B cell (primary cell): ENCODE results near the gene THY1. TPM values are rescaled to one million over a fixed set of nuclear protein-coding genes. Genes with fewer than 3 reads are reported as not detected.

Experiments
- ATAC-seq: fragments of 200-7000 bp; cut with Tn5 transposase; one replicate; pipeline ENCODE4 v1.10.0; 2021; ENCODE audit warnings: low read depth, mild to moderate bottlenecking, moderate number of reproducible peaks, moderate library complexity
- CTCF ChIA-PET: fragments of 350-600 bp; sonication (Branson Sonifier 250); formaldehyde crosslinking; loops from one replicate; lab custom pipeline; 2021; ENCODE audit warnings: antibody characterized with exemption, inconsistent platforms; lab: Charles Lee
- POLR2A ChIA-PET: fragments of 350-600 bp; sonication (Branson Sonifier 250); formaldehyde crosslinking; loops from one replicate; lab custom pipeline; 2021; ENCODE audit warnings: antibody characterized with exemption; lab: Charles Lee
- DNase-seq: peaks from one replicate; pipeline ENCODE4 v3.0.0; 2013
- H2AFZ ChIP-seq: 2 replicates; pipeline ENCODE4 v1.6.1; 2012; ENCODE audit warnings: mild to moderate bottlenecking, low read depth, low read length; ENCODE audit not compliant: insufficient read depth, poor library complexity, severe bottlenecking
- H3K27ac ChIP-seq, 2 donors: 1 replicate in 1 of 2; 2 replicates in 1 of 2; pipeline ENCODE4 v1.5.1; 2012 to 2013; ENCODE audit warnings: low read length in 2 of 2, mild to moderate bottlenecking in 2 of 2, moderate library complexity in 1 of 2
- H3K27me3 ChIP-seq, 4 experiments: fragments of 200-600 bp in 1 of 4; sonication (generic) in 1 of 4; replicated peaks in 1 of 4; 1 replicate in 2 of 4; 2 replicates in 2 of 4; pipeline versions ENCODE4 v1.6.1 to v1.7.0; 2013 to 2016; ENCODE audit warnings: low read length in 3 of 4, mild to moderate bottlenecking in 2 of 4, mixed read lengths in 1 of 4, moderate library complexity in 1 of 4; ENCODE audit not compliant: insufficient read depth in 4 of 4, control insufficient read depth in 3 of 4; ENCODE audit errors: control extremely low read depth in 1 of 4
- H3K36me3 ChIP-seq, 2 experiments: replicated peaks in 1 of 2; 1 replicate in 1 of 2; 2 replicates in 1 of 2; pipeline versions ENCODE4 v1.6.1 to v1.7.1; 2013; ENCODE audit warnings: low read length in 1 of 2; ENCODE audit not compliant: insufficient read depth in 2 of 2, control insufficient read depth in 1 of 2; ENCODE audit errors: control extremely low read depth in 1 of 2, extremely low read depth in 1 of 2
- H3K4me1 ChIP-seq, 2 donors: fragments of 200-600 bp in 1 of 2; sonication (generic) in 1 of 2; 1 replicate in 1 of 2; 2 replicates in 1 of 2; pipeline versions ENCODE4 v1.5.1 to v1.6.1; 2013 to 2017; ENCODE audit warnings: low read length in 2 of 2; ENCODE audit not compliant: control insufficient read depth in 2 of 2, insufficient read depth in 2 of 2
- H3K4me2 ChIP-seq: replicated peaks from 2 replicates; pipeline ENCODE3; 2012; ENCODE audit warnings: mild to moderate bottlenecking, low read depth, low read length; ENCODE audit not compliant: poor library complexity, severe bottlenecking
- H3K4me3 ChIP-seq, 5 experiments: fragments of 200-600 bp in 1 of 5; sonication (generic) in 1 of 5; 1 replicate in 3 of 5; 2 replicates in 2 of 5; pipeline versions ENCODE4 v1.5.1 to v1.7.0; 2011 to 2016; ENCODE audit warnings: low read length in 4 of 5, mild to moderate bottlenecking in 4 of 5, low read depth in 2 of 5, control low read depth in 1 of 5, moderate library complexity in 1 of 5; ENCODE audit not compliant: insufficient read depth in 1 of 5; ENCODE audit errors: control extremely low read depth in 1 of 5, extremely low read depth in 1 of 5
- H3K79me2 ChIP-seq: fragments of 200-600 bp; sonication (generic); one replicate; pipeline ENCODE4 v1.6.0; 2016; ENCODE audit warnings: low read length; ENCODE audit not compliant: control insufficient read depth, insufficient read depth
- H3K9ac ChIP-seq: fragments of 200-600 bp; sonication (generic); 2 replicates; pipeline ENCODE4 v1.6.1; 2017; ENCODE audit warnings: mild to moderate bottlenecking, low read length, moderate library complexity
- H3K9me3 ChIP-seq, 3 donors: one replicate each; pipeline versions ENCODE4 v1.6.1 to v1.7.1; 2013; ENCODE audit warnings: low read length in 2 of 3; ENCODE audit not compliant: control insufficient read depth in 2 of 3, insufficient read depth in 1 of 3; ENCODE audit errors: control extremely low read depth in 1 of 3
- H4K20me1 ChIP-seq: 2 replicates; pipeline ENCODE4 v1.6.0; 2012; ENCODE audit warnings: mild to moderate bottlenecking, low read length; ENCODE audit not compliant: insufficient read depth, control insufficient read depth, poor library complexity, severe bottlenecking
- H3K27ac Mint-ChIP-seq: one replicate; pipeline ENCODE4 v1.8.0; 2021; ENCODE audit warnings: mixed read lengths
- H3K27me3 Mint-ChIP-seq: one replicate; pipeline ENCODE4 v1.8.0; 2021; ENCODE audit warnings: mixed read lengths
- H3K4me1 Mint-ChIP-seq: one replicate; pipeline ENCODE4 v1.8.0; 2021; ENCODE audit warnings: mixed read lengths
- H3K4me3 Mint-ChIP-seq: one replicate; pipeline ENCODE4 v1.8.0; 2021; ENCODE audit warnings: mixed read lengths
- H3K9me3 Mint-ChIP-seq: one replicate; pipeline ENCODE4 v1.8.0; 2022; ENCODE audit warnings: mixed read lengths; ENCODE audit not compliant: insufficient read depth
- EZH2 ChIP-seq: IDR thresholded peaks from 2 replicates; pipeline ENCODE4 v1.6.1; 2012; ENCODE audit warnings: borderline replicate concordance, low read depth, mild to moderate bottlenecking, moderate library complexity, low read length; ENCODE audit not compliant: insufficient read depth, poor library complexity, severe bottlenecking
- WGBS: methylation state at CpG from one replicate; pipeline ENCODE4 v1.1.5; 2013; ENCODE audit warnings: missing lambda C conversion rate; ENCODE audit not compliant: insufficient coverage; 5-methylcytosine and 5-hydroxymethylcytosine counted together
- intact Hi-C: fragments of 100-400 bp; cut with micrococcal nuclease; formaldehyde crosslinking; loops from one replicate; pipeline ENCODE4 v1.10.0; 2022
- polyA plus RNA-seq: library from polyadenylated mRNA; depleted of rRNA; stranded (reverse); fragments of >200 nt; gene quantifications from 2 replicates; pipeline ENCODE4 v1.2.3, GENCODE V29; 2012
- total RNA-seq, 2 donors: library from RNA; stranded (reverse); fragments of 120-200 nt in 1 of 2; gene quantifications; 1 replicate in 1 of 2; 2 replicates in 1 of 2; pipeline versions ENCODE4 v1.2.3 to v1.2.4, GENCODE V29; 2013 to 2022
- TF ChIP-seq, protein P1 (sequence below): fragments of 200-600 bp; IDR thresholded peaks from one replicate; pipeline ENCODE4 v1.8.0; 2022; ENCODE audit warnings: antibody characterized with exemption, mild to moderate bottlenecking

The THY1 gene
- total and polyA plus RNA-seq, 2 donors (not counting 1 experiment from before 2014, with no cell fraction given), result not detected

- peaks cover 0 to 6% (median 2%) of the 10 kb centered on the region in 4 experiments for H3K27me3 ChIP-seq
- TF ChIP-seq EZH2, result no peak
- TF ChIP-seq, protein P1, sequence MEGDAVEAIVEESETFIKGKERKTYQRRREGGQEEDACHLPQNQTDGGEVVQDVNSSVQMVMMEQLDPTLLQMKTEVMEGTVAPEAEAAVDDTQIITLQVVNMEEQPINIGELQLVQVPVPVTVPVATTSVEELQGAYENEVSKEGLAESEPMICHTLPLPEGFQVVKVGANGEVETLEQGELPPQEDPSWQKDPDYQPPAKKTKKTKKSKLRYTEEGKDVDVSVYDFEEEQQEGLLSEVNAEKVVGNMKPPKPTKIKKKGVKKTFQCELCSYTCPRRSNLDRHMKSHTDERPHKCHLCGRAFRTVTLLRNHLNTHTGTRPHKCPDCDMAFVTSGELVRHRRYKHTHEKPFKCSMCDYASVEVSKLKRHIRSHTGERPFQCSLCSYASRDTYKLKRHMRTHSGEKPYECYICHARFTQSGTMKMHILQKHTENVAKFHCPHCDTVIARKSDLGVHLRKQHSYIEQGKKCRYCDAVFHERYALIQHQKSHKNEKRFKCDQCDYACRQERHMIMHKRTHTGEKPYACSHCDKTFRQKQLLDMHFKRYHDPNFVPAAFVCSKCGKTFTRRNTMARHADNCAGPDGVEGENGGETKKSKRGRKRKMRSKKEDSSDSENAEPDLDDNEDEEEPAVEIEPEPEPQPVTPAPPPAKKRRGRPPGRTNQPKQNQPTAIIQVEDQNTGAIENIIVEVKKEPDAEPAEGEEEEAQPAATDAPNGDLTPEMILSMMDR, result no peak
- H3K27ac ChIP-seq, result no peak overlapping the region
- H3K27ac Mint-ChIP-seq, result no peak overlapping the region
- WGBS, result 13% methylated on average over 2 of the region's 2 CpGs
- ChIA-PET POLR2A (no interaction called here), CTCF (no interaction called here)
- H3K4me3 Mint-ChIP-seq, result no peak overlapping the region
- no peak for DNase-seq
- ATAC-seq, result no peak
- peaks cover 36% of the 10 kb centered on the region for H3K27me3 Mint-ChIP-seq
- H3K4me2 ChIP-seq, result no peak overlapping the region
- no peaks in the 10 kb centered on the region for H3K36me3 ChIP-seq
- H4K20me1 ChIP-seq, result no peaks in the 10 kb centered on the region
- peaks cover 0 to 6% (median 0%) of the 10 kb centered on the region in 3 donors for H3K9me3 ChIP-seq
- intact Hi-C loops, result no loop called here
- H2AFZ ChIP-seq, result no peak overlapping the region
- peaks cover 3% of the 10 kb centered on the region for H3K9me3 Mint-ChIP-seq
- H3K4me1 Mint-ChIP-seq, result peaks cover 7% of the 10 kb centered on the region
- H3K4me3 ChIP-seq, result no peak overlapping the region
- no peak overlapping the region for H3K9ac ChIP-seq
- H3K4me1 ChIP-seq, result no peaks in the 10 kb centered on the region
- H3K79me2 ChIP-seq, result no peaks in the 10 kb centered on the region
Observed at GRCh38 chr11:119436711-119437110, 13.7 kb upstream of the THY1 start.

- H3K9ac ChIP-seq, result no peak overlapping the region
- no peak overlapping the region for H3K4me3 Mint-ChIP-seq
- intact Hi-C loops, result no loop called here
- no peaks in the 10 kb centered on the region for H4K20me1 ChIP-seq
- no peak for TF ChIP-seq EZH2
- TF ChIP-seq, protein P1, result no peak
- no peak overlapping the region for H3K27ac ChIP-seq
- no peaks in the 10 kb centered on the region for H3K36me3 ChIP-seq
- peaks cover 4% of the 10 kb centered on the region for H3K4me1 Mint-ChIP-seq
- no peaks in the 10 kb centered on the region for H3K79me2 ChIP-seq
- peaks cover 3% of the 10 kb centered on the region for H3K9me3 Mint-ChIP-seq
- DNase-seq, result no peak
- no peaks in the 10 kb centered on the region for H3K4me1 ChIP-seq
- ChIA-PET POLR2A (no interaction called here), CTCF (no interaction called here)
- H3K27me3 Mint-ChIP-seq, result peaks cover 39% of the 10 kb centered on the region
- no peak overlapping the region for H3K4me2 ChIP-seq
- WGBS, result 70% methylated on average over 3 of the region's 7 CpGs
- ATAC-seq, result no peak
- H3K27me3 ChIP-seq, result peaks cover 0 to 6% (median 2%) of the 10 kb centered on the region in 4 experiments
- no peak overlapping the region for H3K27ac Mint-ChIP-seq
- H3K9me3 ChIP-seq, result peaks cover 0 to 6% (median 0%) of the 10 kb centered on the region in 3 donors
- H2AFZ ChIP-seq, result no peak overlapping the region
- no peak overlapping the region for H3K4me3 ChIP-seq
Observed at GRCh38 chr11:119436093-119436492, 13.1 kb upstream of the THY1 start.
